HG03521 (cell line): ENCODE data around the gene HNRNPUL1.
"Not testable (repeated sequence)": the region's sequence is repeated elsewhere in the genome, so short reads cannot be mapped to it uniquely, and the experiment has no call there.

Source experiments
- ATAC-seq: cut with Tn5 transposase; IDR thresholded peaks from one replicate; pipeline ENCODE4 v1.9.1; 2021; ENCODE audit warnings: mild to moderate bottlenecking, moderate library complexity; ENCODE audit not compliant: unreplicated experiment

Gene HNRNPUL1

DNA sequence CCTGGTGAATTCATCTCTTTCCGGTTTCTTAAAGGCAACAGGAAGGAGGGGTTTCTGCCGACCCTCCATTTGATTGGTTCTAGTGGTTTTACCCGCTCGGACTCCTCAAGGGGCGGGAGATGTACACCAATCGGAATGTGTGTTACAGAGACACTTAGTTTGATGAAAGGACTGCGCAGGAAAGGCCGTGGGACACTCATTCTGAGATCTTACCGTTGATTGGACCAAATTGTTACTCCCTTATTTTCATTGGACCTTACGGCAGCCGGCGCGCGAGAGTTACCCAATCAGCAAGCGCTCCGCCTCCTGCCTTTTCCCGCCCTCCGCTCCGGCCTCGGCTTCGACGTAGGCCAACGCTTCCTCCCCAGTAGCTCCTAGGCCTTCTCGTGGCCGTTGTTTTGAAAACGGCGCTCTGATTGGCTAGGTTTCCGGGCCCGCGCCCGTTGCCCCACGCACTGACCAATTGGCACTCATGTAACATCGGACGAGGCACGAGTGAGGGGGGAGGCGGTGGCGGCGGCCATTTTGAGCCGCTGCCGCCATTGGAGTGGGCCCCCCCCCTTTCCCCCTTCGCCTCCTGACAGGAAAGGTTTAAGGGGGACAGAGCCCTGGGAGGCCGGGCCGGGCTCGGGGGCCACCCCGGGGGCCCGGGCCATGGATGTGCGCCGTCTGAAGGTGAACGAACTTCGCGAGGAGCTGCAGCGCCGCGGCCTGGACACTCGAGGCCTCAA is at the start of gene HNRNPUL1:
Gene HNRNPUL1, plus strand, starts transcription at position 523 of the 731 bp plus-strand sequence. Its CDS starts 132 bp downstream, at position 655.
- peak; percentile 73 for ATAC-seq

- no peak for ATAC-seq
Measured at GRCh38 chr19:41217741-41218140, 46.4 kb upstream of the HNRNPUL1 start.

- no peak for ATAC-seq
Measured at GRCh38 chr19:41218249-41218614, 45.9 kb upstream of the HNRNPUL1 start.

DNA sequence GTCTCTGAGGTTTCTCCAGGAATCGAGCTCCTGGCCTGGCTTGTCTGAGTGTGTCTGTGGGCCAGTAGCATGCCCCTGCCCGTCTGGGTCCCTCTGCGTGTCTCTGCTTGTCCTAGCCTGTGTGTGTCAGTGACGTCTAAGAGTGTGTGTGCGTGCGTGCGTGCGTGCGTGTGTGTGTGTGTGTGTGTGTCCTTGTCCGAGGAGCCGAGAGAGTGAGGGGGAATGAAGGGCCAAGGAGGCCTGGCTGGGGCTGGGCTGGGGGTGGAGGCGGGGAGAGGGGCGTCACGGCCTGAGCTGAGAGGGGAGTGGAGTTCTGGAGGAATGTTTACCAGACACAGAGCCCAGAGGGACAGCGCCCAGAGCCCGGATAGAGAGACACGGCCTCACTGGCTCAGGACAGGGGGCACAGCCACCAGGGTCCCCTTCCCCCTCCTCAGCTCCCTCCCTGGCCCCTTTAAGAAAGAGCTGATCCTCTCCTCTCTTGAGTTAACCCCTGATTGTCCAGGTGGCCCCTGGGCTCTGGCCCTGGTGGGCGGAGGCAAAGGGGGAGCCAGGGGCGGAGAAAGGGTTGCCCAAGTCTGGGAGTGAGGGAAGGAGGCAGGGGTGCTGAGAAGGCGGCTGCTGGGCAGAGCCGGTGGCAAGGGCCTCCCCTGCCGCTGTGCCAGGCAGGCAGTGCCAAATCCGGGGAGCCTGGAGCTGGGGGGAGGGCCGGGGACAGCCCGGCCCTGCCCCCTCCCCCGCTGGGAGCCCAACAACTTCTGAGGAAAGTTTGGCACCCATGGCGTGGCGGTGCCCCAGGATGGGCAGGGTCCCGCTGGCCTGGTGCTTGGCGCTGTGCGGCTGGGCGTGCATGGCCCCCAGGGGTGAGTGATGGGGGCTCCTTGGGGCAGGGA is 45.3 kb upstream of the HNRNPUL1 start, which contains the start of gene AXL:
Gene AXL, plus strand, starts transcription at position 609 of the 893 bp plus-strand sequence. Its CDS starts 170 bp downstream, at position 779.
- no peak for ATAC-seq

DNA sequence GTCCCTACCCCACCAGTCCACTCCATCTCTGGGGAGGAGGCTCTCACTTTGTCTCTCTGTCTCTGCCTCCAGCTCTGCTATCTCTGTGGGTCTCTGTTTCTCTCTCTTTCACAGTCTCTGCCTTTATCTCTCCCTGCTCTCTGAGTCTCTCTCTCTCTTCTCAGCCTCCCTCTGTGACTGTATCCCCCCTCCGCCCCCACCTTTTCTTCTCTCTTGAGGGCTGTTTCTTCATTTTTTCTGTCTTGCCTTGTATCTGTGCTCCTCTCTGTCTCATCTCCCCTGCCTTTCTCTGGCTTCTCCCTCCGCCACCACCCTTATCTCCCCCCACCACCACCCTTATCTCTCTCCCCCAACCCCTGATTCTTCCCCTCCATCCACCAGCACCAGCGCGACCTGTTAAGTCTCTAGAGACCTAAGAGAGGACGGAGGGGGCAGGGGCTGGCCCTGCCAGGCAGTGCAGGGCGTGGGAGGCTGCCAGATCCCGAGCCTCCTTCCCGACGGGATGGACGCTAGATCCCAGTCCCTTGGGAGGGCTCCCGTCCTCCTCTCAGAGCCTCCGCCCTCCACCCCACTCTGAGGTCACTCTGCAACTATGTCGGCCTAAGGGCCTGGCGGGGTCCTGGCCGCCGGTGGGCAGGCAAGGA is 44.1 kb upstream of the HNRNPUL1 start:
- ATAC-seq = no peak

DNA sequence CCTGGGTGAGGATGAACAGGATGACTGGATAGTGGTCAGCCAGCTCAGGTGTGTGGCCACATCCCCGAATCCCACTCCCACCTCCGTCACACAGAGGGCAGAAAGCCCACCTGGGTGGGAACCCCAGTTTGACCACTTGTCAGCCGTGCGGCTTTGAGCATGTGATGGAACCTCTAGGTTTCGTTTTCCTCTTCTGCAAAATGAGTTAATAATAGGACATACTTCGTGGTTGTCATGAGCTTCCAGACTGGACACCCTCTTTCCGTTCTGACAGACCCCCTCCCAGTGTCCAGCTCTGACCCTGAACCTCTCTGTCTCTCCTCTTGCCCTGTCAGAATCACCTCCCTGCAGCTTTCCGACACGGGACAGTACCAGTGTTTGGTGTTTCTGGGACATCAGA is 43.4 kb upstream of the HNRNPUL1 start:
- no peak for ATAC-seq

DNA sequence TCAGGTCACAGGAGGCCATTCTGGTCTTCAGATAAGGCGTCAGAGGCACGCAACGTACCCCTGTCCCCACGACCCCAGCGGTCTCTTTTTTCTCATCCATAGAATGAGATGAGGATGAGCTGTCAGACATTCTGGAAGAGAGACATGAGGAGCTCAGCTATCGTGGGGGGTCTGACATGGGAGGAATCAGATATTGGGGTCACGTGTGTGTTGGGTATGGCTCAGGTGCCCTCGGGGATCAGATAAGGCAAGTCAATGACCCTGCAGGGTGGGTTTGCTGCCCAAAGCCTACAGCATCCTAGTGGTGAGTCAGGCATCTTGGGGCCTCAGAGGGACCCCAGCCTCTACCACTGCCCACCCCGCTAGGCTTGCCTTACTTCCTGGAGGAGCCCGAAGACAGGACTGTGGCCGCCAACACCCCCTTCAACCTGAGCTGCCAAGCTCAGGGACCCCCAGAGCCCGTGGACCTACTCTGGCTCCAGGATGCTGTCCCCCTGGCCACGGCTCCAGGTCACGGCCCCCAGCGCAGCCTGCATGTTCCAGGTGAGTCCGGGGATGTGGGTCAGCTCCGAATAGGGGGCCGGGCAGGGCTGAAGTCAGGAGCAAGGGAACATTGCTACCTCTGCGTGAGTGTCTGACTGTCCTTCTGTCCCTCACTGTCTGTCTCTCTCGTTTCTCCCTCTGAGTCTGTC is 42.5 kb upstream of the HNRNPUL1 start:
- ATAC-seq = no peak

- no peak for ATAC-seq
Measured at GRCh38 chr19:41222240-41222639, 41.9 kb upstream of the HNRNPUL1 start.

DNA sequence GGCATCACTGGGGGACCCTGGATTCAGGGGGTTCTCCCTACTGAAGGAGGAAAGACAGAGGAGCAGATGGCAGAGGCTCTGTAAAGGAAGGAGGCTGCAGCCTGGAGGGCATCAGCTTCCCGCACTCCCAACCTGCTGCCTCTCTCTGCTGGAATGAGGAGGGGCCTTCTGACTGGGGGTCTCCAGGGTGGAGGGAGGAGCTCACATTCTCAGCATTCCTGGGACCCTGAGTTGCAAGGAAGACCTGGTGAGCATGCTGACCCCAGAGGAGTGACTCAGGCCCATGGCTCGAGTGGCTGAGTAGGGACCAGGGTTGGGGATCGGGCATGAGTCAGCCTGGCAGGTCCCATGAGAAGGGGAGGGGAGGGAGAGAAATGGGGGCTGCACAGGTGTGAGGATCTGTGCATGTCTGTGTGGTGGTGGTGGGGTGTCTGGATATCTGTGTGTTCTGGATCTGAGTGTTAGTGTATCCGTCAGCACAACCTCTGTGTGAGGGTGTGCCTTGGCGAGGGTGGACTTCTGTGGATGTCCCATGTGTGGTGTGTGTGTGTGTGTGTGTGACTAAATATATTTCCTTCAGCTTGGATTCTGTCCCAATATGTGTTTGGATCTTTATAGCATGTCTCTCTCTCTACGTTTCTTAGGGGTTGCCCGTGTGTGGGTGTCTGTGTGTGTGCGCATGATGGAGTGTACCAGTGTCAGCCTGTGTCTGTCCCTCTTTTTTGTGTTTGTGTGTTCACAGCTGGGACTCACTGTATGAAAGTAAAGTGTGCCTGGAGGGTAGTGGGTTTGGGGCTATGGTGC is 40.5 kb upstream of the HNRNPUL1 start:
- ATAC-seq = no peak

GRCh38 chr19:41224632-41225031 is 39.5 kb upstream of the HNRNPUL1 start:
- no peak for ATAC-seq

DNA sequence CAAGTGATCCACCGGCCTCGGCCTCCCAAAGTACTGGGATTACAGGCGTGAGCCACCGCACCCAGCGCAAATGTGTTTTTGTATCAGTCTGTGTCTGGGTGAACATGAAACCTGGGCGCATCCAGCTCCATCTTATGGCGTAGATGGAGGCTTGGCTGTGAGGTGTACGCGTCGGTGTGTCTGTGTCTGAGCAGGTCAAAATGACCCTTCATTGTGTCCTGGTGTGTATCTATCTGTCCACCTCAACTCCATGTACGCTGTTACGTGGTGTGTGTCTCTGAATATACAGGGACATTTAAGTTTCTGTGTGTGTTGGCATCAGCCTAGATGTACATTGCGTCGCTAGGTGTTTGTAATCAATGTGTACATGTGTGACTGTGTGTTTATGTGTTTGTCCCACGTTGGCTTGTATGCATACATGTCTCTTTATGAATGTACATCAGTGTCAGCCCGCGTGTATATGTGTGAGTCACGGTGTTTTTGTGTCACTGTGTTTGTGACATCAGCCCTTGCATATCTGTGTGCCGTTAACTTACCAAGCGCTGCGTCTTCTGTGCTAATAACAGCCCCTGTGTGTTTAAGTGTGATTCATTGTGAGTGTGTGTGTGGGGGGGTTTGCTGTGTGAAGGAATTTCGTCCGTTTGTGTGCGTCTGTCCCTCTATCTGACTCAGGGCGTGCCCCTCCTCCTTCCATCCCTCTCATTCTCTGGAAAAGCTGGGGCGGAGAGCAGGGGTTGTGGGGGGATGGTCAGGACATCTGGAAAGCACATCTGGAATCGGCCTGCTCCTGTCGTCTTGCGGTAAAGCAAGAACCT is 38.7 kb upstream of the HNRNPUL1 start:
- ATAC-seq = no peak

DNA sequence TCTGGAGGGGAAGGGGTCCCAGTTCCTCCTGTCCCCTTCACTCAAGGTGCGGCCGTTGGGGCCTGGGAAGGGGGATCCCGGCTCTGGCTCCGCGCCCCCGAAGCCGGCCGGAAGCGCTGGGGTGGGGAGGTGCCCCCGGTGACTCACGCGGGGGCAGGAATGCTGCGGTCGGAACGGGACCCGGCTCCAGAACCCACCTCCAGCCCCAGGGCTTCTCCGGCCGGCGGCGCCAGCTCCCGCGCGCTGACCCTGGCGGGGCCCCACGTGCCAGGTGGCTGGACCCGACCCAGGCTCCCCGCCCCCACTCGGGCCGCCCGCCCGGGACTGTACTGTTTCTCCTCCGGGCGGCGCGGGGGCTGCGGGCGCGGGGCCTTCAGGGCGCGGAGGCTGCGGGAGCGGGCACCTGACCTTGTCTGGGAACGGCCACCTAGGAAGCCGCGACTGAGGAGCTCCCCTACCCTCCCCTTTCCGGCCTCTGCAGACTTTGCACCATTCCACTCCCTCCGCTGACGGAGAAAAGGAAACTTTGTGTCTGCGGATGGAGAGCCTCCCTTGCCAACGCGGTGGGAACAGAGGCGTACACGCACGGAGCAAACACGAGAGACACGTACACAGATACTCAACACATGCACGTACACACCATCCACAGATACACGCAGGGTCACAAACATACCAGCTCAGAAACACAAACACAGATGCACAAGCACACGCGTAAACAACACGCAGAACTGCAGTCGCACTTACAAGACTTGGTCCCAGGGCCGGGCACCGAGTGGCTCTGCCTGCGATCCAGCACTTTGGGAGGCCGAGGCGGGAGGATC is 37.9 kb upstream of the HNRNPUL1 start:
- no peak for ATAC-seq

DNA sequence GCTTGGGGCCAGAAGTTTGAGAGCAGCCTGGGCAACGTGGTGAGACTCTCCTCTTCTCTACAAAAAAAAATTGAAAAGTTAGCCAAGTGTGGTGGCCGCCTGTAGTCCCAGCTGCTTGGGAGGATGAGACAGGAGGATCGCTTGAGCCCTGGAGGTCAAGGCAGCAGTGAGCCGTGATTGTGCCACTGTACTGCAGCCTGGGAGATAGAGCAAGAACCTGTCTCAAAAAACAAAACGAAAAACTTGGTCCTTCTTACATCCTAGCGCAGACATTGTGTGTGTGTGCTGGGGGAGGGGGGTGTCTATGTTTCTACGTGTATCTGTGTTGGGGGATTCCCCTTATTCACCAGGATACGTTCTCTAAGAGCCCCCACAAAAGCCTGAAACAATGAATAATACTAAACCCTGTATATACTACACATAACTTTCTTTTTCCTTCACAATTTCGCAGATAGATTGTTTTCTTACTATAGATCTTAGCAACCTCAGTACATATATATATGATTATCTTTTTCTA is 37.2 kb upstream of the HNRNPUL1 start:
- ATAC-seq = no peak

- no peak for ATAC-seq
Measured at GRCh38 chr19:41228486-41228885, 35.7 kb upstream of the HNRNPUL1 start.

DNA sequence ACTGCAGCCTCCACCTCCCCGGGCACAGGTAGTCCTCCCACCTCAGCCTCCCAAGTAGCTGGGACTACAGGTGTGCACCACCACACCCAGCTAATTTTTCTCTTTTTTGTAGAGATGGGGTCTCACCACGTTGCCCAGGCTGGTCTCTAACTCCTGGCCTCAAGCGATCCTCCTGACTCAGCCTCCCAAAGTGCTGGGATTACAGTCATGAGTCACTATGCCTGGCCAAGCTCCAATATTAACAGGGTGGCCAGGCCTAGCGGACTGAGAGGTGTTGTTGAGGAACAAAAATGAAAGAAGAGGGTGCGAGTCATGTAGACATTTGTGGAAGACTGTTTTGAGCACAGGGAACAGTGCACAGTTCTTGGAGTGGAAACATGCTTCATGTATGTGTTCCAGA is 34.8 kb upstream of the HNRNPUL1 start:
- not testable (repeated sequence) for ATAC-seq

GRCh38 chr19:41230067-41230857 is 33.9 kb upstream of the HNRNPUL1 start:
- no peak for ATAC-seq

DNA sequence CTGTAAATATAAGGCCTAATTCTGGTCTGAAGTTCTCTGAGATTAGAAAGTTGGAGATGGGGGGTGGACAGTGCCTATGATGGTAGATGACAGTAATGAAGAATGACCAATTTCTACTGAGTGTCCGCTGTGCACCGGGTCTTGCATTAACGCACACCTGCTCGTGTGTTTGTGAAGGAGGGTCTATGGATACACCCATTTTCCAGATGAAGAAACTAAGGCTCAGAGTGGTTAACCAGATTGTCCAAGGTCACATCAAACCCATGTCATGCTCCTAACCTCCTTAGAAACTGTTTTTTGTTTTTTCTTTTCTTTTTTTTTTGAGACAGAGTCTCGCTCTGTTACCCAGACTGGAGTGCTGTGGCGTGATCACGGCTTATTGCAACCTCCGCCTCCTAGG is 31.5 kb upstream of the HNRNPUL1 start:
- ATAC-seq = no peak
